ENCODE data around the gene IFI44. TPM values are rescaled to one million over a fixed set of nuclear protein-coding genes. Genes with fewer than 3 reads are reported as not detected.

The IFI44 gene
- total RNA-seq, 4 donors from 2014 or later, result 2.6 to 3.1 (median 2.8) TPM

DNA sequence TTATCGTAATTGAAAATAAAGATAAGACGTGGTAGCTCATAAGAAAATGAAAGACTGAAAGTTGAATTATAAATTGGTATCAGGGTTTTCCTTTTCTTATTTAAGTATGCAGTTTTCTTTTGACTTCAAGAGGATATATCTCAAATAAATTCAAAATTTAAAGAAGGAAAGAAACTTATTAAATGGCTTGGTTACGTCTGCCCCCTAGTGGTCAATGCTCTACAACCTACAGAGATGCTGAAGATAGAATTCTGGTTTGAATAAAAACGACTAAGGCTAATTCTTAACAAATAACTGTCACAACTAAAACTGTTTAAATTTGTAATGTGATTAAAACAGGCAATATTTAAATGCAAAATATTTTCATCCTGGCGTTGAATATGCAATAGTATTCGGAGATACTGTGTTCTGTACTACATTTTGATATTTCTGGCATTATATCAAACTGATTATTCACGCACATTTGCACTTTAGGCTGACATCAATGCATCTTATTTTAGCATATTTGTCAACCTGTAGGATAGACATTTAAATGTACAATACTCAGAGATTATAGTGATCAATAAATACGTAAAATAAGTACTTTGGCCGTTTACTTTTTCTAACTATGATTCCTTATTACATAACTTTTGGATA lies 26.8 kb downstream of the IFI44 start:
- TF ChIP-seq, protein P1, sequence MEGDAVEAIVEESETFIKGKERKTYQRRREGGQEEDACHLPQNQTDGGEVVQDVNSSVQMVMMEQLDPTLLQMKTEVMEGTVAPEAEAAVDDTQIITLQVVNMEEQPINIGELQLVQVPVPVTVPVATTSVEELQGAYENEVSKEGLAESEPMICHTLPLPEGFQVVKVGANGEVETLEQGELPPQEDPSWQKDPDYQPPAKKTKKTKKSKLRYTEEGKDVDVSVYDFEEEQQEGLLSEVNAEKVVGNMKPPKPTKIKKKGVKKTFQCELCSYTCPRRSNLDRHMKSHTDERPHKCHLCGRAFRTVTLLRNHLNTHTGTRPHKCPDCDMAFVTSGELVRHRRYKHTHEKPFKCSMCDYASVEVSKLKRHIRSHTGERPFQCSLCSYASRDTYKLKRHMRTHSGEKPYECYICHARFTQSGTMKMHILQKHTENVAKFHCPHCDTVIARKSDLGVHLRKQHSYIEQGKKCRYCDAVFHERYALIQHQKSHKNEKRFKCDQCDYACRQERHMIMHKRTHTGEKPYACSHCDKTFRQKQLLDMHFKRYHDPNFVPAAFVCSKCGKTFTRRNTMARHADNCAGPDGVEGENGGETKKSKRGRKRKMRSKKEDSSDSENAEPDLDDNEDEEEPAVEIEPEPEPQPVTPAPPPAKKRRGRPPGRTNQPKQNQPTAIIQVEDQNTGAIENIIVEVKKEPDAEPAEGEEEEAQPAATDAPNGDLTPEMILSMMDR (IDR thresholded peaks at IDR 0.05 in 4 of 5, conservative IDR thresholded peaks at IDR 0.05 in 1 of 5), result peak; percentile 63 to 87 (median 82)
- no peak for TF ChIP-seq POLR2A (IDR thresholded peaks at IDR 0.05)
- Histone ChIP-seq H3K9me3 (no peaks in the 10 kb centered on the region), H3K36me3 (no peaks in the 10 kb centered on the region), H3K27me3 (no peaks in the 10 kb centered on the region), H3K27ac (no peak overlapping the region), H3K4me1 (no peaks in the 10 kb centered on the region), H3K4me3 (no peak overlapping the region)
- DNase-seq, result peak in 1 of 2 donors; percentile 15
- no peak for ATAC-seq
- intact Hi-C loops (cut with DNase I; ENCODE audit: low total_unique reads) (loop anchor here (1.0 to 5.0 kb wide), 3 partner anchors 59 to 544 kb away; no protein-coding TSS in a partner anchor), in situ Hi-C loops (cut with MboI; ENCODE audit: low sequenced_read_pairs in 4 of 4) (loop anchor here in 3 of 4 donors (10.0 kb wide), 2 partner anchors 52 to 532 kb away; partner anchors contain the start of gene IFI44L (in 3 of the 3))

DNA sequence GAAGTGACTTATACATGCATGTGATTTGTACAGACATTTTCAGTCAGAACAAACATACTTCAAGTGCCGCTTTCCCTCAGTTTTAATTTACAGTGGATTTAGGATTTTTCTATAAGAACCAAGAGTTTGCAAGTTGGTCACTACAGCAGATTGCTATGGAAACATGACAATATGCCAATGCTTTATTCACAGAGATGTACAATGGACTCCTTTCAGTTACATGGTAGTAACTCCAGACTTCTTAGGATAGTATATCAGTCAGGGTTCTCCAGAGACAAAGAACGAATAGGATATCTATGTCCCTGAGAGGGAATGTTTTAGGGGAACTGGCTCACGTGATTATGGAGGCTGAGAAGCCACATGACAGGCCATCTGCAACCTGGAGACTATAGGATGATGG lies 27.4 kb downstream of the IFI44 start:
- Histone ChIP-seq H3K9me3 (no peaks in the 10 kb centered on the region), H3K27me3 (no peaks in the 10 kb centered on the region), H3K4me1 (no peaks in the 10 kb centered on the region), H3K36me3 (no peaks in the 10 kb centered on the region), H3K4me3 (no peak overlapping the region), H3K27ac (no peak overlapping the region)
- TF ChIP-seq, protein P1 (IDR thresholded peaks at IDR 0.05 in 4 of 5, conservative IDR thresholded peaks at IDR 0.05 in 1 of 5), result no peak
- no peak for TF ChIP-seq POLR2A (IDR thresholded peaks at IDR 0.05)
- ATAC-seq, result no peak
- intact Hi-C loops (cut with DNase I; ENCODE audit: low total_unique reads) (loop anchor here (1.0 to 5.0 kb wide), 3 partner anchors 60 to 545 kb away; no protein-coding TSS in a partner anchor), in situ Hi-C loops (cut with MboI; ENCODE audit: low sequenced_read_pairs in 4 of 4) (loop anchor here in 3 of 4 donors (10.0 kb wide), 2 partner anchors 52 to 532 kb away; partner anchors contain the start of gene IFI44L (in 3 of the 3))
- DNase-seq, result no peak

DNA sequence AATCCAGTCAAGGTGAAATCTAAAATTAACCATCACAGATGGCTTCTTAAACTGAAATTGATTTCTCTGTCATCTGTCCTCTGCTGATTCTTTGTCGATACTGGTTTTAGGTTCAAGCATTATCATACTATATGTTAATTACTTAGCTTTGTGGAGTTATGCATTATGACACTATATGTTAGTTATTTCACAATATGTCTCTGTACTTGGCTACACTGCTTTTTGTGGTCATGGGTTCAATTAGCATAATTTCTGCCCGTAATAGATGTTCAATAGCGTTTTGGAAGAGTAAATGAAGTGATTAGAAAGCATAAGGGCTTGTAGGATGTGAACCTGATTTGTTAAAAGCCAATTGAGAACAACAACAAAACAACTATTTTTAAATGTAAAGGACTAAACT lies 28.2 kb downstream of the IFI44 start:
- Histone ChIP-seq H3K27ac (no peak overlapping the region), H3K36me3 (no peaks in the 10 kb centered on the region), H3K4me3 (no peak overlapping the region), H3K4me1 (no peaks in the 10 kb centered on the region), H3K27me3 (no peaks in the 10 kb centered on the region), H3K9me3 (no peaks in the 10 kb centered on the region)
- intact Hi-C loops (cut with DNase I; ENCODE audit: low total_unique reads), result loop anchor here (2.0 to 5.0 kb wide), 2 partner anchors 533 to 545 kb away; no protein-coding TSS in a partner anchor
- TF ChIP-seq, protein P1 (IDR thresholded peaks at IDR 0.05 in 4 of 5, conservative IDR thresholded peaks at IDR 0.05 in 1 of 5), result no peak
- no peak for TF ChIP-seq POLR2A (IDR thresholded peaks at IDR 0.05)
- in situ Hi-C loops (cut with MboI; ENCODE audit: low sequenced_read_pairs in 4 of 4), result loop anchor here in 3 of 4 donors (10.0 kb wide), 2 partner anchors 53 to 533 kb away; partner anchors contain the start of gene IFI44L (in 3 of the 3)
- DNase-seq (no peak), ATAC-seq (no peak)

DNA sequence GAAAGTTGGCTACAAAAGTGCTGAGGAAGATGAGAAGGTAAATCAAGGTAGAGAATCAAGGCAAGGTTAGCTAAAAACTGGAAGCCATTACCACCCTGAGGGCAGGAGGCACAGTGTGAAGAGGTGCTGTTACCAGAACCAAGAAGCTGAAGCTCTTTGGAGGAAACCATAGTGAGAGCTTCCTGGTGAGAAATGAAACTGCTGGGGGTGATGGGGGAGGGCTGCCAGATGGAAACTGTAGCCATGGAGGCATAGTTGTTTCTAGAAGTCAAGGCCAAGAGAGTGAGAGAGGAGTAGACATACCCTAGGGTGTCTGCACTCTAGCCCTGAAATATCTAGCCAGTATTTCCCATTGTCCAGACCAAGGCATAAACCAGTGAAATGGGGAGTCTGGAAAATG lies 28.7 kb downstream of the IFI44 start:
- Histone ChIP-seq H3K4me1 (no peaks in the 10 kb centered on the region), H3K36me3 (no peaks in the 10 kb centered on the region), H3K9me3 (no peaks in the 10 kb centered on the region), H3K27me3 (no peaks in the 10 kb centered on the region), H3K4me3 (no peak overlapping the region), H3K27ac (no peak overlapping the region)
- no peak for TF ChIP-seq POLR2A (IDR thresholded peaks at IDR 0.05)
- TF ChIP-seq, protein P1 (IDR thresholded peaks at IDR 0.05 in 4 of 5, conservative IDR thresholded peaks at IDR 0.05 in 1 of 5), result no peak
- intact Hi-C loops (cut with DNase I; ENCODE audit: low total_unique reads) (loop anchor here (5.0 kb wide), 1 partner anchor 546 kb away; no protein-coding TSS in a partner anchor), in situ Hi-C loops (cut with MboI; ENCODE audit: low sequenced_read_pairs in 4 of 4) (loop anchor here in 3 of 4 donors (10.0 kb wide), 2 partner anchors 54 to 534 kb away; partner anchors contain the start of gene IFI44L (in 3 of the 3))
- DNase-seq (no peak), ATAC-seq (no peak)

Measured in gastrocnemius medialis (tissue), 4 donors.